GM12892 (cell line): ENCODE results near the gene SMG7.

ENCODE experiments used
- POLR2A ChIP-seq: IDR thresholded peaks from 2 replicates; pipeline ENCODE4 v1.6.1; 2011; ENCODE audit warnings: low read depth, low read length, control low read depth
- POLR2AphosphoS5 ChIP-seq: IDR thresholded peaks from 2 replicates; pipeline ENCODE4 v1.6.1; 2011; ENCODE audit warnings: low read depth, low read length, control low read depth

GRCh38 chr1:183596500-183596899 is 124.2 kb downstream of the SMG7 start:
- no peak for TF ChIP-seq POLR2A
- TF ChIP-seq POLR2AphosphoS5, result no peak
